NCI-H187 (cell line): Measurements from ENCODE around the gene PDE9A.

ENCODE experiments used
- DNase-seq, 2 experiments: peaks; one replicate each; lab custom pipeline; 2025; lab: John Stamatoyannopoulos, UW

Gene PDE9A

GRCh38 chr21:42739061-42739931, 85.9 kb downstream of the PDE9A start:
- DNase-seq, result no peak

GRCh38 chr21:42740405-42740909, 87.0 kb downstream of the PDE9A start:
- DNase-seq, result no peak

- no peak for DNase-seq
Observed at GRCh38 chr21:42741066-42741465, 87.6 kb downstream of the PDE9A start.

GRCh38 chr21:42744520-42745445, 91.4 kb downstream of the PDE9A start:
- DNase-seq, result no peak

- no peak for DNase-seq
Observed at GRCh38 chr21:42745511-42746239, 92.3 kb downstream of the PDE9A start.

- DNase-seq, result no peak
Observed at GRCh38 chr21:42746240-42746592, 92.8 kb downstream of the PDE9A start.

GRCh38 chr21:42746593-42747275, 93.3 kb downstream of the PDE9A start:
- DNase-seq, result no peak

- DNase-seq, result no peak
Observed at GRCh38 chr21:42747276-42747701, 93.9 kb downstream of the PDE9A start.

- DNase-seq, result no peak
Observed at GRCh38 chr21:42747746-42748351, 94.4 kb downstream of the PDE9A start.

- no peak for DNase-seq
Observed at GRCh38 chr21:42748620-42749176, 95.3 kb downstream of the PDE9A start.

GRCh38 chr21:42750737-42751530, 97.5 kb downstream of the PDE9A start:
- no peak for DNase-seq

GRCh38 chr21:42751866-42752265, 98.4 kb downstream of the PDE9A start:
- no peak for DNase-seq

GRCh38 chr21:42753804-42754203, 100.4 kb downstream of the PDE9A start:
- no peak for DNase-seq

GRCh38 chr21:42754270-42754933, 101.0 kb downstream of the PDE9A start:
- no peak for DNase-seq

- no peak for DNase-seq
Observed at GRCh38 chr21:42755031-42755665, 101.7 kb downstream of the PDE9A start.

- DNase-seq, result no peak
Observed at GRCh38 chr21:42755766-42756579, 102.6 kb downstream of the PDE9A start.

GRCh38 chr21:42756580-42757250, 103.3 kb downstream of the PDE9A start:
- no peak for DNase-seq
